ENCODE measurements around the gene ST7. TPM values are rescaled to one million over a fixed set of nuclear protein-coding genes. Genes with fewer than 3 reads are reported as not detected.

ST7 gene
- total and polyA plus RNA-seq, 2 of the 8 experiments (the other 6 are each of a cell fraction or from before 2014, with no cell fraction given) = 16.3 to 18.0 TPM

- Histone ChIP-seq H2AFZ (ENCODE audit: low read length) (no peak overlapping the region), H3K56ac (replicated peaks; ENCODE audit: insufficient read length, low read depth, low read length) (no peak overlapping the region), H3K9me3 (ENCODE audit: insufficient read depth in 2 of 2, low read depth in 1 of 2, low read length in 1 of 2) (peaks cover 0 to 17% of the 10 kb centered on the region in 2 experiments; a peak in 2 of 4 replicates), H3K4ac (replicated peaks; ENCODE audit: insufficient read length, low read depth, low read length) (no peak overlapping the region), H3K4me1 (replicated peaks in 1 of 4; ENCODE audit: control insufficient read depth in 3 of 4, insufficient read depth in 4 of 4, low read length in 3 of 4) (no peaks in the 10 kb centered on the region; a peak in 1 of 7 replicates), H3K23ac (ENCODE audit: insufficient read length) (no peak overlapping the region), H2BK5ac (ENCODE audit: low read depth, low read length) (no peak overlapping the region), H4K5ac (ENCODE audit: insufficient read length, low read depth, low read length) (no peak overlapping the region), H3K14ac (ENCODE audit: insufficient read length) (no peak overlapping the region), H3K18ac (ENCODE audit: extremely low read depth, low read length) (no peak overlapping the region), H3K4me3 (ENCODE audit: extremely low read depth in 1 of 4, insufficient read depth in 2 of 4, low read depth in 3 of 4, low read length in 4 of 4) (no peak overlapping the region), H3K27me3 (replicated peaks in 1 of 4; ENCODE audit: control insufficient read depth in 3 of 4, extremely low read depth in 1 of 4, insufficient read depth in 3 of 4, low read length in 3 of 4) (no peaks in the 10 kb centered on the region), H2BK120ac (replicated peaks; ENCODE audit: low read depth, low read length) (no peak overlapping the region), H4K91ac (replicated peaks; ENCODE audit: insufficient read length, low read length) (no peak overlapping the region), H4K8ac (ENCODE audit: extremely low read depth, insufficient read depth, low read length) (no peak overlapping the region), H4K20me1 (replicated peaks in 1 of 2; ENCODE audit: control insufficient read depth in 1 of 2, insufficient read depth in 2 of 2, low read length in 2 of 2) (no peaks in the 10 kb centered on the region), H3K79me2 (ENCODE audit: control insufficient read depth in 1 of 2, insufficient read depth in 2 of 2, low read length in 2 of 2) (peaks cover 0 to 6% of the 10 kb centered on the region in 2 experiments; a peak in 1 of 4 replicates), H3K9ac (replicated peaks in 1 of 4; ENCODE audit: extremely low read depth in 1 of 4, low read depth in 3 of 4, low read length in 3 of 4) (no peak overlapping the region), H3K4me2 (ENCODE audit: insufficient read depth in 1 of 2, low read depth in 2 of 2, low read length in 2 of 2) (no peak overlapping the region), H2BK15ac (ENCODE audit: low read length) (no peak overlapping the region), H3K36me3 (ENCODE audit: control insufficient read depth in 2 of 4, insufficient read depth in 4 of 4, low read length in 3 of 4) (peaks cover 0 to 9% (median 0%) of the 10 kb centered on the region in 4 experiments; a peak in 2 of 8 replicates), H3K23me2 (ENCODE audit: low read depth, low read length) (no peaks in the 10 kb centered on the region; the same call in 1 of the 2 replicates), H2AK5ac (ENCODE audit: low read depth, low read length) (no peak overlapping the region), H3K79me1 (ENCODE audit: low read depth, low read length) (no peaks in the 10 kb centered on the region), H2BK20ac (ENCODE audit: low read length) (no peak overlapping the region), H2BK12ac (ENCODE audit: low read depth, low read length) (no peak overlapping the region), H3K27ac (ENCODE audit: low read depth, low read length) (no peak overlapping the region)
- no peak for FAIRE-seq
- DNase-seq (ENCODE audit: low read depth in 1 of 2, low spot score in 2 of 2) = no peak
- ChIA-PET CTCF (ENCODE audit: partially characterized antibody) (interaction anchor here (1.3 to 5.4 kb wide), 4 partner anchors 9 to 128 kb away, joined by 5 to 27 read pairs (median 15); no protein-coding TSS in a partner anchor), POLR2A (ENCODE audit: partially characterized antibody) (no interaction called here)
- 95% methylated on average over 2 of the region's 2 CpGs; no CpG with 5 or more reads in 1 of the 2 experiments for WGBS, 2 experiments (ENCODE audit: extremely low coverage in 1 of 2, insufficient coverage in 1 of 2, insufficient read length in 1 of 2, insufficient replicate concordance in 2 of 2, low coverage in 1 of 2, low lambda C conversion rate in 2 of 2, missing lambda C conversion rate in 1 of 2)
- no peak for TF ChIP-seq EZH2 (IDR thresholded peaks at IDR 0.05; ENCODE audit: low read depth, low read length, severe bottlenecking)
- no peak for TF ChIP-seq ZNF274 (IDR thresholded peaks at IDR 0.05; ENCODE audit: borderline replicate concordance, extremely low read depth, low read length)
- no peak for TF ChIP-seq SP1 (IDR thresholded peaks at IDR 0.05; ENCODE audit: low read depth, low read length)
- no peak for TF ChIP-seq HDAC6 (IDR thresholded peaks at IDR 0.05; ENCODE audit: low read depth, low read length)
- TF ChIP-seq POU5F1 (IDR thresholded peaks at IDR 0.05; ENCODE audit: low read depth, low read length) = no peak
- no peak for TF ChIP-seq MAFK (IDR thresholded peaks at IDR 0.05; ENCODE audit: low read depth, low read length)
- TF ChIP-seq SUZ12 (IDR thresholded peaks at IDR 0.05; ENCODE audit: low read length) = no peak
- no peak for TF ChIP-seq TBP (IDR thresholded peaks at IDR 0.05; ENCODE audit: low read depth, low read length)
- no peak for TF ChIP-seq RNF2 (IDR thresholded peaks at IDR 0.05; ENCODE audit: borderline replicate concordance, low read depth, low read length, missing control alignments, poor library complexity, severe bottlenecking)
Measured at GRCh38 chr7:116998567-116999175, 45.4 kb downstream of the ST7 start.

Data from H1 (cell line).